WTC11 (cell line): ENCODE results near the gene METTL1.

Source experiments
- ARID4B ChIP-seq: sonication (generic); formaldehyde crosslinking; IDR thresholded peaks from 2 replicates; pipeline ENCODE4 v1.8.0; 2023; ENCODE audit warnings: missing genetic modification reagents, mild to moderate bottlenecking, borderline replicate concordance
- CREB1 ChIP-seq: sonication (generic); formaldehyde crosslinking; IDR thresholded peaks from 2 replicates; pipeline ENCODE4 v1.8.0; 2023; ENCODE audit warnings: mild to moderate bottlenecking, missing genetic modification reagents
- E2F5 ChIP-seq: sonication (generic); formaldehyde crosslinking; IDR thresholded peaks from 2 replicates; pipeline ENCODE4 v1.8.1; 2022; ENCODE audit warnings: mild to moderate bottlenecking, moderate library complexity, missing genetic modification reagents
- FOXJ3 ChIP-seq: sonication (generic); formaldehyde crosslinking; IDR thresholded peaks from 2 replicates; pipeline ENCODE4 v1.9.0; 2021; ENCODE audit warnings: missing genetic modification reagents, mild to moderate bottlenecking, borderline replicate concordance
- GTF2I ChIP-seq: fragments of 250-450 bp; sonication (Bioruptor Pico); conservative IDR thresholded peaks from 2 replicates; pipeline ENCODE4 v1.4.0; 2021; ENCODE audit warnings: mild to moderate bottlenecking
- JUN ChIP-seq: sonication (generic); formaldehyde crosslinking; IDR thresholded peaks from 2 replicates; pipeline ENCODE4 v1.8.0; 2023; ENCODE audit warnings: mild to moderate bottlenecking, missing genetic modification reagents
- TF ChIP-seq, protein P1 (sequence below): fragments of 200-600 bp; IDR thresholded peaks from 2 replicates; pipeline ENCODE4 v1.8.0; 2022; ENCODE audit warnings: antibody characterized with exemption
- TF ChIP-seq, protein P2 (sequence below): sonication (generic); formaldehyde crosslinking; IDR thresholded peaks from 2 replicates; pipeline ENCODE4 v1.8.0; 2022; ENCODE audit warnings: mild to moderate bottlenecking, missing genetic modification reagents
- TF ChIP-seq, protein P3 (sequence below): fragments of 250-450 bp; sonication (Bioruptor Pico); IDR thresholded peaks from 2 replicates; pipeline ENCODE4 v1.9.0; 2021; ENCODE audit warnings: moderate library complexity, mild to moderate bottlenecking, inconsistent platforms, borderline replicate concordance

DNA sequence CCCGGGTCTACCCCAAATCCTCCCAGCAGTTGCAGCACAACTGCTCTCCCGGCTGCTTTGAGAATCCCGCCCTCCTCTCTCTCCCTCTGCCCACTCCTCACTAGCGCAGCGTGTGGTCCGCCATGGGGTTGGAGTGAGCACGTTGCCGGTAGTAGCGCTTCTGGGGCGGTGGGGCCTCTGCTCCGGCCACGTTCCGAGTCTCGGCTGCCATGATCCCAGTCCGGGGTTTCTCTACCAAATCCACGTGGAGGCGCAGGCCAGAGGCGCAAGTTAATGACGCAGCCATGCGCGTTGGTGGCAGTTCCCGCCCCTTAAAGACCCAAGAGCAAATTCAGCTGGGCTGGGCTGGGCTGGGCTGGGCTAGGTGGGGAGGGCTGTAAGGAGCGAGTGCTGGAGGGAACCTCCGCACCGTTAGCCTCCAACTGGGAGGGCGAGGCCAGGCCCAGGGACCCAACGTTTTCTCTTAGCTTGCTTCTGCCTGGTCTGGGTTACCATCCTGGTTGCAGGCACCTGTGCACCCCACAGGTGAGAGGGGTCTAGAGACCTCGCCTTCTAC lies at the start of gene METTL1:
- TF ChIP-seq JUN (CRISPR knock-in tag) (no peak), CREB1 (peak; percentile 73; the same call in 1 of the 2 replicates), ARID4B (CRISPR knock-in tag) (peak; percentile 93), E2F5 (CRISPR knock-in tag) (no peak; the same call in 1 of the 2 replicates), FOXJ3 (CRISPR knock-in tag) (no peak), GTF2I (CRISPR knock-in tag) (0 out of 2 replicates have a peak, but pooled peaks have one; percentile 53)
- TF ChIP-seq, protein P1, sequence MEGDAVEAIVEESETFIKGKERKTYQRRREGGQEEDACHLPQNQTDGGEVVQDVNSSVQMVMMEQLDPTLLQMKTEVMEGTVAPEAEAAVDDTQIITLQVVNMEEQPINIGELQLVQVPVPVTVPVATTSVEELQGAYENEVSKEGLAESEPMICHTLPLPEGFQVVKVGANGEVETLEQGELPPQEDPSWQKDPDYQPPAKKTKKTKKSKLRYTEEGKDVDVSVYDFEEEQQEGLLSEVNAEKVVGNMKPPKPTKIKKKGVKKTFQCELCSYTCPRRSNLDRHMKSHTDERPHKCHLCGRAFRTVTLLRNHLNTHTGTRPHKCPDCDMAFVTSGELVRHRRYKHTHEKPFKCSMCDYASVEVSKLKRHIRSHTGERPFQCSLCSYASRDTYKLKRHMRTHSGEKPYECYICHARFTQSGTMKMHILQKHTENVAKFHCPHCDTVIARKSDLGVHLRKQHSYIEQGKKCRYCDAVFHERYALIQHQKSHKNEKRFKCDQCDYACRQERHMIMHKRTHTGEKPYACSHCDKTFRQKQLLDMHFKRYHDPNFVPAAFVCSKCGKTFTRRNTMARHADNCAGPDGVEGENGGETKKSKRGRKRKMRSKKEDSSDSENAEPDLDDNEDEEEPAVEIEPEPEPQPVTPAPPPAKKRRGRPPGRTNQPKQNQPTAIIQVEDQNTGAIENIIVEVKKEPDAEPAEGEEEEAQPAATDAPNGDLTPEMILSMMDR, result no peak
- TF ChIP-seq, protein P2, sequence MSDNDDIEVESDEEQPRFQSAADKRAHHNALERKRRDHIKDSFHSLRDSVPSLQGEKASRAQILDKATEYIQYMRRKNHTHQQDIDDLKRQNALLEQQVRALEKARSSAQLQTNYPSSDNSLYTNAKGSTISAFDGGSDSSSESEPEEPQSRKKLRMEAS (CRISPR knock-in tag), result peak; percentile 100
- TF ChIP-seq, protein P3, sequence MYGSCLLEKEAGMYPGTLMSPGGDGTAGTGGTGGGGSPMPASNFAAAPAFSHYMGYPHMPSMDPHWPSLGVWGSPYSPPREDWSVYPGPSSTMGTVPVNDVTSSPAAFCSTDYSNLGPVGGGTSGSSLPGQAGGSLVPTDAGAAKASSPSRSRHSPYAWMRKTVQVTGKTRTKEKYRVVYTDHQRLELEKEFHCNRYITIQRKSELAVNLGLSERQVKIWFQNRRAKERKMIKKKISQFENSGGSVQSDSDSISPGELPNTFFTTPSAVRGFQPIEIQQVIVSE, result no peak
